ENCODE data around the gene NCOR1. TPM values are rescaled to one million over a fixed set of nuclear protein-coding genes. Genes with fewer than 3 reads are reported as not detected.

The NCOR1 gene
- total and polyA plus RNA-seq, 2 of the 8 experiments (the other 6 are each of a cell fraction or from before 2014, with no cell fraction given): 65.4 to 142 TPM

DNA sequence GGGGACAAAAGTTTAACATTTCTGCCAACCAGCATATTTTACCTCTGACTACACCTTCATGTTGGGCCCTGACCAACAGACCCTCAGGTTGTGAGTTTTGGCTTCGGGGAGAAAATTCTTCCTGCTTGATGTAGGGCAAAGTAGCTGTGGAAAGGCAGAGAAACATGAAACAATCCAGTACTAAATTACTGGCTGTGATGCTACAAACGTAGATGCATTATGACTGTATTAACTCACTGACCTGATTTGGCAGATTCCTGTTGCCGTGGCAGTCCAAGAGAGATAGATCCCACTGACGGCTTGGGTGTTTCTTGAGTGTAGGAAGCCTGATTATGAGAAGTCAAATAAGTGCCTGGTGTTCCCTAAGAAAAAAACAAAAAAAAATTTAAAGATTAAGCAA lies 135.0 kb downstream of the NCOR1 start:
- Histone ChIP-seq H2AK5ac (ENCODE audit: low read depth, low read length) (no peak overlapping the region), H2BK5ac (ENCODE audit: low read depth, low read length) (no peak overlapping the region), H2BK20ac (ENCODE audit: low read length) (no peak overlapping the region), H3K4ac (replicated peaks; ENCODE audit: insufficient read length, low read depth, low read length) (no peak overlapping the region), H3K23me2 (ENCODE audit: low read depth, low read length) (no peaks in the 10 kb centered on the region), H2BK12ac (ENCODE audit: low read depth, low read length) (no peak overlapping the region), H3K79me2 (ENCODE audit: control insufficient read depth in 1 of 2, insufficient read depth in 2 of 2, low read length in 2 of 2) (no peaks in the 10 kb centered on the region), H3K56ac (replicated peaks; ENCODE audit: insufficient read length, low read depth, low read length) (no peak overlapping the region), H3K27ac (ENCODE audit: low read depth, low read length) (no peak overlapping the region), H3K14ac (ENCODE audit: insufficient read length) (no peak overlapping the region), H3K9ac (replicated peaks in 1 of 4; ENCODE audit: extremely low read depth in 1 of 4, low read depth in 3 of 4, low read length in 3 of 4) (no peak overlapping the region), H3K36me3 (ENCODE audit: control insufficient read depth in 2 of 4, insufficient read depth in 4 of 4, low read length in 3 of 4) (peaks cover 6 to 43% (median 23%) of the 10 kb centered on the region in 4 experiments), H3K4me1 (replicated peaks in 1 of 4; ENCODE audit: control insufficient read depth in 3 of 4, insufficient read depth in 4 of 4, low read length in 3 of 4) (no peaks in the 10 kb centered on the region; a peak in 1 of 7 replicates), H2AFZ (ENCODE audit: low read length) (no peak overlapping the region), H2BK15ac (ENCODE audit: low read length) (no peak overlapping the region), H4K8ac (ENCODE audit: extremely low read depth, insufficient read depth, low read length) (no peak overlapping the region), H2BK120ac (replicated peaks; ENCODE audit: low read depth, low read length) (no peak overlapping the region), H3K79me1 (ENCODE audit: low read depth, low read length) (no peaks in the 10 kb centered on the region), H3K27me3 (replicated peaks in 1 of 4; ENCODE audit: control insufficient read depth in 3 of 4, extremely low read depth in 1 of 4, insufficient read depth in 3 of 4, low read length in 3 of 4) (no peaks in the 10 kb centered on the region), H4K91ac (replicated peaks; ENCODE audit: insufficient read length, low read length) (no peak overlapping the region), H4K20me1 (replicated peaks in 1 of 2; ENCODE audit: control insufficient read depth in 1 of 2, insufficient read depth in 2 of 2, low read length in 2 of 2) (peaks cover 0 to 2% of the 10 kb centered on the region in 2 experiments), H3K4me2 (ENCODE audit: insufficient read depth in 1 of 2, low read depth in 2 of 2, low read length in 2 of 2) (no peak overlapping the region), H3K9me3 (ENCODE audit: insufficient read depth in 2 of 2, low read depth in 1 of 2, low read length in 1 of 2) (peaks cover 0 to 4% of the 10 kb centered on the region in 2 experiments; a peak in 1 of 4 replicates), H3K18ac (ENCODE audit: extremely low read depth, low read length) (no peak overlapping the region), H3K23ac (ENCODE audit: insufficient read length) (no peak overlapping the region), H4K5ac (ENCODE audit: insufficient read length, low read depth, low read length) (no peak overlapping the region), H3K4me3 (ENCODE audit: extremely low read depth in 1 of 4, insufficient read depth in 2 of 4, low read depth in 3 of 4, low read length in 4 of 4) (no peak overlapping the region)
- ChIA-PET POLR2A (ENCODE audit: partially characterized antibody) (no interaction called here), CTCF (ENCODE audit: partially characterized antibody) (no interaction called here)
- TF ChIP-seq CTCF (IDR thresholded peaks at IDR 0.05; ENCODE audit: control extremely low read depth in 1 of 3, insufficient read depth in 1 of 3, low read depth in 1 of 3, low read length in 3 of 3) (no peak), RFX5 (IDR thresholded peaks at IDR 0.05; ENCODE audit: borderline replicate concordance, low read depth, low read length) (no peak), NANOG (IDR thresholded peaks at IDR 0.05; ENCODE audit: insufficient read depth, low read depth, low read length, poor library complexity, severe bottlenecking) (no peak), PHF8 (conservative IDR thresholded peaks at IDR 0.05; ENCODE audit: low read depth, low read length) (no peak)
- TF ChIP-seq, protein P1, sequence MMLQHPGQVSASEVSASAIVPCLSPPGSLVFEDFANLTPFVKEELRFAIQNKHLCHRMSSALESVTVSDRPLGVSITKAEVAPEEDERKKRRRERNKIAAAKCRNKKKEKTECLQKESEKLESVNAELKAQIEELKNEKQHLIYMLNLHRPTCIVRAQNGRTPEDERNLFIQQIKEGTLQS (IDR thresholded peaks at IDR 0.05; ENCODE audit: insufficient read depth, low read depth, low read length): no peak
- DNase-seq (ENCODE audit: low read depth in 1 of 2, low spot score in 2 of 2): no peak
- 93% methylated on average over 4 of the region's 4 CpGs; no CpG with 5 or more reads in 1 of the 2 experiments for WGBS, 2 experiments (ENCODE audit: extremely low coverage in 1 of 2, insufficient coverage in 1 of 2, insufficient read length in 1 of 2, insufficient replicate concordance in 2 of 2, low coverage in 1 of 2, low lambda C conversion rate in 2 of 2, missing lambda C conversion rate in 1 of 2)
- no peak for FAIRE-seq
